HK-2 (cell line): ENCODE results near the gene MLPH.

Experiments
- DNase-seq: peaks from one replicate; pipeline ENCODE4 v3.0.0-alpha.2; 2018; ENCODE audit not compliant: unreplicated experiment

Gene MLPH

GRCh38 chr2:237542001-237542704 is 55.1 kb downstream of the MLPH start:
- no peak for DNase-seq

GRCh38 chr2:237546040-237546875 is 59.2 kb downstream of the MLPH start:
- DNase-seq = no peak

GRCh38 chr2:237546876-237547395 is 59.9 kb downstream of the MLPH start:
- no peak for DNase-seq

- no peak for DNase-seq
Observed at GRCh38 chr2:237547841-237548416, 60.9 kb downstream of the MLPH start.

- DNase-seq = no peak
Observed at GRCh38 chr2:237549216-237549615, 62.2 kb downstream of the MLPH start.

GRCh38 chr2:237549643-237550415 is 62.8 kb downstream of the MLPH start:
- no peak for DNase-seq

GRCh38 chr2:237551071-237551574 is 64.1 kb downstream of the MLPH start:
- DNase-seq = no peak

- DNase-seq = no peak
Observed at GRCh38 chr2:237552908-237553307, 65.9 kb downstream of the MLPH start.

GRCh38 chr2:237553948-237554347 is 66.9 kb downstream of the MLPH start:
- no peak for DNase-seq

GRCh38 chr2:237555560-237555959 is 68.5 kb downstream of the MLPH start:
- DNase-seq = no peak

GRCh38 chr2:237556773-237557632 is 70.0 kb downstream of the MLPH start:
- no peak for DNase-seq

- DNase-seq = no peak
Observed at GRCh38 chr2:237557633-237558015, 70.6 kb downstream of the MLPH start.

- DNase-seq = peak; percentile 14
Observed at GRCh38 chr2:237558961-237559641, 72.0 kb downstream of the MLPH start.

- no peak for DNase-seq
Observed at GRCh38 chr2:237561221-237561620, 74.2 kb downstream of the MLPH start.

GRCh38 chr2:237563816-237564215 is 76.8 kb downstream of the MLPH start:
- DNase-seq = peak; percentile 20

GRCh38 chr2:237564526-237565131 is 77.6 kb downstream of the MLPH start:
- no peak for DNase-seq

GRCh38 chr2:237565974-237566373 is 78.9 kb downstream of the MLPH start:
- DNase-seq = no peak

GRCh38 chr2:237566401-237567235 is 79.6 kb downstream of the MLPH start, which contains the start of gene PRLH:
PRLH (plus strand) TSS chr2:237566574; CDS start chr2:237566574, 0 bp downstream.
- no peak for DNase-seq
